B cell (primary cell): ENCODE data around the gene TBC1D2. TPM values are rescaled to one million over a fixed set of nuclear protein-coding genes. Genes with fewer than 3 reads are reported as not detected.

Source experiments
- ATAC-seq: fragments of 200-7000 bp; cut with Tn5 transposase; one replicate; pipeline ENCODE4 v1.10.0; 2021; ENCODE audit warnings: low read depth, mild to moderate bottlenecking, moderate number of reproducible peaks, moderate library complexity
- CTCF ChIA-PET: fragments of 350-600 bp; sonication (Branson Sonifier 250); formaldehyde crosslinking; loops from one replicate; lab custom pipeline; 2021; ENCODE audit warnings: antibody characterized with exemption, inconsistent platforms; lab: Charles Lee
- POLR2A ChIA-PET: fragments of 350-600 bp; sonication (Branson Sonifier 250); formaldehyde crosslinking; loops from one replicate; lab custom pipeline; 2021; ENCODE audit warnings: antibody characterized with exemption; lab: Charles Lee
- DNase-seq: peaks from one replicate; pipeline ENCODE4 v3.0.0; 2013
- H2AFZ ChIP-seq: 2 replicates; pipeline ENCODE4 v1.6.1; 2012; ENCODE audit warnings: mild to moderate bottlenecking, low read depth, low read length; ENCODE audit not compliant: insufficient read depth, poor library complexity, severe bottlenecking
- H3K27ac ChIP-seq, 2 donors: 1 replicate in 1 of 2; 2 replicates in 1 of 2; pipeline ENCODE4 v1.5.1; 2012 to 2013; ENCODE audit warnings: low read length in 2 of 2, mild to moderate bottlenecking in 2 of 2, moderate library complexity in 1 of 2
- H3K27me3 ChIP-seq, 4 experiments: fragments of 200-600 bp in 1 of 4; sonication (generic) in 1 of 4; replicated peaks in 1 of 4; 1 replicate in 2 of 4; 2 replicates in 2 of 4; pipeline versions ENCODE4 v1.6.1 to v1.7.0; 2013 to 2016; ENCODE audit warnings: low read length in 3 of 4, mild to moderate bottlenecking in 2 of 4, mixed read lengths in 1 of 4, moderate library complexity in 1 of 4; ENCODE audit not compliant: insufficient read depth in 4 of 4, control insufficient read depth in 3 of 4; ENCODE audit errors: control extremely low read depth in 1 of 4
- H3K36me3 ChIP-seq, 2 experiments: replicated peaks in 1 of 2; 1 replicate in 1 of 2; 2 replicates in 1 of 2; pipeline versions ENCODE4 v1.6.1 to v1.7.1; 2013; ENCODE audit warnings: low read length in 1 of 2; ENCODE audit not compliant: insufficient read depth in 2 of 2, control insufficient read depth in 1 of 2; ENCODE audit errors: control extremely low read depth in 1 of 2, extremely low read depth in 1 of 2
- H3K4me1 ChIP-seq, 2 donors: fragments of 200-600 bp in 1 of 2; sonication (generic) in 1 of 2; 1 replicate in 1 of 2; 2 replicates in 1 of 2; pipeline versions ENCODE4 v1.5.1 to v1.6.1; 2013 to 2017; ENCODE audit warnings: low read length in 2 of 2; ENCODE audit not compliant: control insufficient read depth in 2 of 2, insufficient read depth in 2 of 2
- H3K4me2 ChIP-seq: replicated peaks from 2 replicates; pipeline ENCODE3; 2012; ENCODE audit warnings: mild to moderate bottlenecking, low read depth, low read length; ENCODE audit not compliant: poor library complexity, severe bottlenecking
- H3K4me3 ChIP-seq, 5 experiments: fragments of 200-600 bp in 1 of 5; sonication (generic) in 1 of 5; 1 replicate in 3 of 5; 2 replicates in 2 of 5; pipeline versions ENCODE4 v1.5.1 to v1.7.0; 2011 to 2016; ENCODE audit warnings: low read length in 4 of 5, mild to moderate bottlenecking in 4 of 5, low read depth in 2 of 5, control low read depth in 1 of 5, moderate library complexity in 1 of 5; ENCODE audit not compliant: insufficient read depth in 1 of 5; ENCODE audit errors: control extremely low read depth in 1 of 5, extremely low read depth in 1 of 5
- H3K79me2 ChIP-seq: fragments of 200-600 bp; sonication (generic); one replicate; pipeline ENCODE4 v1.6.0; 2016; ENCODE audit warnings: low read length; ENCODE audit not compliant: control insufficient read depth, insufficient read depth
- H3K9ac ChIP-seq: fragments of 200-600 bp; sonication (generic); 2 replicates; pipeline ENCODE4 v1.6.1; 2017; ENCODE audit warnings: mild to moderate bottlenecking, low read length, moderate library complexity
- H3K9me3 ChIP-seq, 3 donors: one replicate each; pipeline versions ENCODE4 v1.6.1 to v1.7.1; 2013; ENCODE audit warnings: low read length in 2 of 3; ENCODE audit not compliant: control insufficient read depth in 2 of 3, insufficient read depth in 1 of 3; ENCODE audit errors: control extremely low read depth in 1 of 3
- H4K20me1 ChIP-seq: 2 replicates; pipeline ENCODE4 v1.6.0; 2012; ENCODE audit warnings: mild to moderate bottlenecking, low read length; ENCODE audit not compliant: insufficient read depth, control insufficient read depth, poor library complexity, severe bottlenecking
- H3K27ac Mint-ChIP-seq: one replicate; pipeline ENCODE4 v1.8.0; 2021; ENCODE audit warnings: mixed read lengths
- H3K27me3 Mint-ChIP-seq: one replicate; pipeline ENCODE4 v1.8.0; 2021; ENCODE audit warnings: mixed read lengths
- H3K4me1 Mint-ChIP-seq: one replicate; pipeline ENCODE4 v1.8.0; 2021; ENCODE audit warnings: mixed read lengths
- H3K4me3 Mint-ChIP-seq: one replicate; pipeline ENCODE4 v1.8.0; 2021; ENCODE audit warnings: mixed read lengths
- H3K9me3 Mint-ChIP-seq: one replicate; pipeline ENCODE4 v1.8.0; 2022; ENCODE audit warnings: mixed read lengths; ENCODE audit not compliant: insufficient read depth
- EZH2 ChIP-seq: IDR thresholded peaks from 2 replicates; pipeline ENCODE4 v1.6.1; 2012; ENCODE audit warnings: borderline replicate concordance, low read depth, mild to moderate bottlenecking, moderate library complexity, low read length; ENCODE audit not compliant: insufficient read depth, poor library complexity, severe bottlenecking
- WGBS: methylation state at CpG from one replicate; pipeline ENCODE4 v1.1.5; 2013; ENCODE audit warnings: missing lambda C conversion rate; ENCODE audit not compliant: insufficient coverage; 5-methylcytosine and 5-hydroxymethylcytosine counted together
- intact Hi-C: fragments of 100-400 bp; cut with micrococcal nuclease; formaldehyde crosslinking; loops from one replicate; pipeline ENCODE4 v1.10.0; 2022
- polyA plus RNA-seq: library from polyadenylated mRNA; depleted of rRNA; stranded (reverse); fragments of >200 nt; gene quantifications from 2 replicates; pipeline ENCODE4 v1.2.3, GENCODE V29; 2012
- total RNA-seq, 2 donors: library from RNA; stranded (reverse); fragments of 120-200 nt in 1 of 2; gene quantifications; 1 replicate in 1 of 2; 2 replicates in 1 of 2; pipeline versions ENCODE4 v1.2.3 to v1.2.4, GENCODE V29; 2013 to 2022
- TF ChIP-seq, protein P1 (sequence below): fragments of 200-600 bp; IDR thresholded peaks from one replicate; pipeline ENCODE4 v1.8.0; 2022; ENCODE audit warnings: antibody characterized with exemption, mild to moderate bottlenecking

Gene TBC1D2
- total and polyA plus RNA-seq, 2 donors (not counting 1 experiment from before 2014, with no cell fraction given) = 5.0 to 5.3 TPM

DNA sequence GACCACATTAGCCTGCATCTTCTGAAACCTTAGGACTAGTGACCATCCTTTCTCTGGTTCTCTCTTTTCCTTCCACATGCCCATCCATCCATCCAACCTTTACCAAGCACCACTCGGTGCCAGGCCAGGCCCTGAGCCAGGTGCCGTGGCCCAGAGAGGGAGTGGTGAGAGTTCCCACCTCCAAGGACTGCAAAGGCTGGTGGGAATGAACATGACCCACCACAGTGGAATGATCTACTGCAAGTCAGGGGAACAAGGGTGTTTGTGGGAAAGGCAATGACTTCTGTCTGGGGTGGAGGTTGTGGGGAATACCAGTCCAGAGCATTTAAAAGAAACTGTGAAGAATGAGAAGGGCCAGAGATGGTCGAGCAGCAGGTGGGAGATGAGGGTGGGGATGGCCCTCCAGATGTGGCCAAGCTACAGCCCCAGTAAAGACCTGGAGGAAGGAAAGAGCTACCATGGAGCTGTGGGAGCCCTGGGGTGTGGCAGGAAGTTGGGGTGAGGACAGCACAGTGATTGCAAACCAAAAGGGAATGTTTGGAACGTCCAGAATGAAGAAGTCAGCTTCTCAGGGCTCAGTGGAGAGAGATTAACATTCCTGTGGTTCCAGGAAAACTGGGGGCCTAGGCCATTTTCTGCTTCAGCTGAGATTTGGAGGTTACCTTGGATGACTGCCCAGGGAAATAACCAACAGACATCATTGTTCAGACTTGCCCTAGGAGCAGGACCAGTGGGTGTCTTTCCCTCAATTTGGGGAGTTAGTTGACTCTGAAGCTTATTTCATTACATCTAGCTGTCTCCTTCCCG is 32.4 kb downstream of the TBC1D2 start:
- ATAC-seq (no peak), DNase-seq (no peak)
- Mint-ChIP-seq H3K9me3 (no peaks in the 10 kb centered on the region), H3K4me1 (no peaks in the 10 kb centered on the region), H3K27me3 (no peaks in the 10 kb centered on the region), H3K4me3 (no peak overlapping the region), H3K27ac (no peak overlapping the region)
- no peaks in the 10 kb centered on the region for H3K27me3 ChIP-seq
- H2AFZ ChIP-seq = no peak overlapping the region
- H4K20me1 ChIP-seq = no peaks in the 10 kb centered on the region
- H3K4me1 ChIP-seq = no peaks in the 10 kb centered on the region
- H3K79me2 ChIP-seq = no peaks in the 10 kb centered on the region
- no peak overlapping the region for H3K4me2 ChIP-seq
- H3K9ac ChIP-seq = no peak overlapping the region
- no peak for TF ChIP-seq EZH2
- H3K9me3 ChIP-seq = no peaks in the 10 kb centered on the region
- 39% methylated on average over 2 of the region's 5 CpGs for WGBS
- intact Hi-C loops = no loop called here
- no peak overlapping the region for H3K4me3 ChIP-seq
- peaks cover 0 to 8% of the 10 kb centered on the region in 2 experiments for H3K36me3 ChIP-seq
- ChIA-PET CTCF (no interaction called here), POLR2A (no interaction called here)
- H3K27ac ChIP-seq = no peak overlapping the region

DNA sequence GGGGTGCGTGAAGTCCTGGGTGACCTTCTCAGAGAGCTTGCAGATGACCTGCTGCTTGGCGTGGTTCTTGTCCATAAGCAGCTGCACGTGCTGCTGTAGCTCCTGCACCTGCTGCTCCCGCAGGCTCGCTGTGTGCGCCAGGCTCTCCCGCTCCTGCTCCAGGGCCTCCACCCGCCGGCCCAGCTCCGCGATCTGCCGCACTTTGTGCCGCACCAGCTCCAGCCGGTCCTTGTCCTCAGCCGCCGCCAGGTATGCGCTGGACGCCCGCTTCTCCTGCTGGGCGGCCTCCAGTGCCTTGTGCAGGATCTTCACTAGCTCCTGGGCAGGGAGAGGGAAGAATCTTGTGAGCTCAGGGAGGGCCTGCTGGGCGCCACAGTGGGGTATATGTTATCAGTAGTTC is 34.5 kb downstream of the TBC1D2 start:
- no peak overlapping the region for H3K27ac Mint-ChIP-seq
- no peak overlapping the region for H3K4me3 Mint-ChIP-seq
- 98% methylated on average over 16 of the region's 21 CpGs for WGBS
- ChIA-PET CTCF (interaction anchor here (0.6 to 1.2 kb wide), 4 partner anchors 13 to 1685 kb away, joined by 3 to 5 read pairs (median 3); no protein-coding TSS in a partner anchor), POLR2A (no interaction called here)
- Histone ChIP-seq H3K4me3 (no peak overlapping the region), H3K27me3 (no peaks in the 10 kb centered on the region), H3K9ac (no peak overlapping the region), H3K79me2 (no peaks in the 10 kb centered on the region), H3K27ac (no peak overlapping the region), H3K9me3 (no peaks in the 10 kb centered on the region), H3K4me2 (no peak overlapping the region), H3K4me1 (no peaks in the 10 kb centered on the region), H4K20me1 (no peaks in the 10 kb centered on the region), H2AFZ (no peak overlapping the region), H3K36me3 (peaks cover 0 to 5% of the 10 kb centered on the region in 2 experiments)
- intact Hi-C loops = no loop called here
- no peak for DNase-seq
- H3K4me1 Mint-ChIP-seq = no peaks in the 10 kb centered on the region
- no peaks in the 10 kb centered on the region for H3K9me3 Mint-ChIP-seq
- no peaks in the 10 kb centered on the region for H3K27me3 Mint-ChIP-seq
- no peak for TF ChIP-seq EZH2
- TF ChIP-seq, protein P1, sequence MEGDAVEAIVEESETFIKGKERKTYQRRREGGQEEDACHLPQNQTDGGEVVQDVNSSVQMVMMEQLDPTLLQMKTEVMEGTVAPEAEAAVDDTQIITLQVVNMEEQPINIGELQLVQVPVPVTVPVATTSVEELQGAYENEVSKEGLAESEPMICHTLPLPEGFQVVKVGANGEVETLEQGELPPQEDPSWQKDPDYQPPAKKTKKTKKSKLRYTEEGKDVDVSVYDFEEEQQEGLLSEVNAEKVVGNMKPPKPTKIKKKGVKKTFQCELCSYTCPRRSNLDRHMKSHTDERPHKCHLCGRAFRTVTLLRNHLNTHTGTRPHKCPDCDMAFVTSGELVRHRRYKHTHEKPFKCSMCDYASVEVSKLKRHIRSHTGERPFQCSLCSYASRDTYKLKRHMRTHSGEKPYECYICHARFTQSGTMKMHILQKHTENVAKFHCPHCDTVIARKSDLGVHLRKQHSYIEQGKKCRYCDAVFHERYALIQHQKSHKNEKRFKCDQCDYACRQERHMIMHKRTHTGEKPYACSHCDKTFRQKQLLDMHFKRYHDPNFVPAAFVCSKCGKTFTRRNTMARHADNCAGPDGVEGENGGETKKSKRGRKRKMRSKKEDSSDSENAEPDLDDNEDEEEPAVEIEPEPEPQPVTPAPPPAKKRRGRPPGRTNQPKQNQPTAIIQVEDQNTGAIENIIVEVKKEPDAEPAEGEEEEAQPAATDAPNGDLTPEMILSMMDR = no peak
- ATAC-seq = no peak
